Motor neuron (in vitro differentiated cells): ENCODE data around the gene BLOC1S1. TPM values are rescaled to one million over a fixed set of nuclear protein-coding genes. Genes with fewer than 3 reads are reported as not detected.

Source experiments
- ATAC-seq, 8 experiments: fragments of 200-7000 bp; cut with Tn5 transposase; replicated peaks in 6 of 8; 2 replicates each; pipeline ENCODE4 v1.8.0; 2021; ENCODE audit warnings: mild to moderate bottlenecking in 8 of 8, moderate library complexity in 8 of 8
- H3K27ac ChIP-seq, 2 donors: fragments of 250-450 bp; sonication (Bioruptor Pico); 2 replicates each; pipeline ENCODE4 v1.9.0; 2021; ENCODE audit warnings: antibody characterized with exemption in 2 of 2, mild to moderate bottlenecking in 2 of 2, moderate library complexity in 1 of 2
- H3K4me1 ChIP-seq, 2 donors: fragments of 250-450 bp; sonication (Bioruptor Pico); replicated peaks in 1 of 2; 2 replicates each; pipeline ENCODE4 v1.6.1; 2021; ENCODE audit warnings: antibody characterized with exemption in 2 of 2, mild to moderate bottlenecking in 2 of 2, moderate library complexity in 1 of 2
- H3K4me3 ChIP-seq, 5 donors: fragments of 250-450 bp; sonication (Bioruptor Pico); 2 replicates each; pipeline ENCODE4 v1.9.0; 2021; ENCODE audit warnings: antibody characterized with exemption in 5 of 5, mild to moderate bottlenecking in 5 of 5, moderate library complexity in 4 of 5
- WGBS, 10 experiments: fragments of 450-650 bp; shearing (Covaris generic); methylation state at CpG; one replicate each; pipeline ENCODE4 v1.0.0; 2022; 5-methylcytosine and 5-hydroxymethylcytosine counted together
- in situ Hi-C, 9 experiments: fragments of 400-800 bp; cut with MboI; loops; one replicate each; pipeline ENCODE4 v1.15.0; 2021; ENCODE audit warnings: low sequenced_read_pairs in 9 of 9, low pct_unique_long_range_greater_than_20kb in 2 of 9; ENCODE audit not compliant: unreplicated experiment in 9 of 9
- total RNA-seq, 8 experiments: library from RNA; unstranded; fragments of 300-600 nt; gene quantifications; 2 replicates each; pipeline versions ENCODE4 v1.2.3 to v1.2.4, GENCODE V29; 2022

BLOC1S1 gene
- total RNA-seq, 8 experiments from 2014 or later: 65.7 to 166 (median 109) TPM

DNA sequence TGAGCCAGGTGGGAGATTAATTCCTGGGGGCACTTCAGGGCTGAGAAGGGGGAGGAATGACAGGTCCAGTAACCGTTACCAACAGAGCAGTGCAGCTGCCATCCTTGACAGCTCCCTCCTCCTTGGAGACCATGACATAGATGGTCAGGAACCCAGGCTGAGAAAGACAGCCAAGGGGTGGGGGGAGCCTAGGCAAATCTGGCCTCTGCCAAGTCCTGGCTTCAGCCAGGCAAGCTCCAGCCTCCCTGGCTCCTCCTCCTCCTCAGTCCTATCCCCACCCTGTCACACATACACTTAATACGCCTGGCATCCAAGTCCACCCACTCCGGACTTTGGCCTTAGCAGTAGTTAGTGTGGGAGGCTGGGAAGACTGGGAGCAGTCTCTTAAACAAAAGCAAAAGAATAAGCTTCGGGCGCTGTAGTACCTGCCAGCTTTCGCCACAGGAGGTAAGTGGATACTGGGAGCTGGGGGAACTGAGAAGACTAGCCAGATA lies 4.3 kb downstream of the BLOC1S1 start, which contains the start of gene RDH5:
Gene RDH5 (plus strand): TSS at position 323 of the 494 bp plus-strand sequence. CDS start 792 bp downstream, outside the sequence.
- in situ Hi-C loops: no loop called here
- Histone ChIP-seq H3K4me3 (no peak within 1 kb of the TSS), H3K27ac (no peak within 1 kb of the TSS), H3K4me1 (peaks cover 0 to 9% of the 10 kb centered on the region in 2 donors)
- 67 to 100% (median 94%) methylated on average over 1 to 4 of the region's 6 CpGs; no CpG with 5 or more reads in 6 of the 10 experiments for WGBS, 10 experiments
- ATAC-seq: peak in 2 of 8 experiments; percentile 7 to 30

DNA sequence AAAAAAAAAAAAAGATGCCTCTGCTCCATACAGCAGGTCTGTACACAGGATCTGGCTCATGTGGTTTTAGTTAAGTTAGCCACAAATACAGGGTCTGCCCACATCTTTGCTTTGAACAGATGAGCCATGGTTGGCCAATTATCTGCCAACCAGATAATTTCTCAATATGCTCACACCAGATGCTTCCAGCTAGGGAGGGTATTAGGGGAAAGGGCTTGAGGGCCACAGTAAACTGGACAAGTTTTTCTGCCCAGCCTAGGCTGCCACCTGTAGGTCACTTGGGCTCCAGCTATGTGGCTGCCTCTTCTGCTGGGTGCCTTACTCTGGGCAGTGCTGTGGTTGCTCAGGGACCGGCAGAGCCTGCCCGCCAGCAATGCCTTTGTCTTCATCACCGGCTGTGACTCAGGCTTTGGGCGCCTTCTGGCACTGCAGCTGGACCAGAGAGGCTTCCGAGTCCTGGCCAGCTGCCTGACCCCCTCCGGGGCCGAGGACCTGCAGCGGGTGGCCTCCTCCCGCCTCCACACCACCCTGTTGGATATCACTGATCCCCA lies 5.1 kb downstream of the BLOC1S1 start:
- peaks cover 0 to 9% of the 10 kb centered on the region in 2 donors for H3K4me1 ChIP-seq
- no peak overlapping the region for H3K4me3 ChIP-seq
- 0 to 68% methylated on average over 3 to 4 of the region's 9 CpGs; no CpG with 5 or more reads in 8 of the 10 experiments for WGBS, 10 experiments
- ATAC-seq: peak; percentile 29 to 62 (median 41)
- H3K27ac ChIP-seq: no peak overlapping the region
- in situ Hi-C loops: no loop called here

DNA sequence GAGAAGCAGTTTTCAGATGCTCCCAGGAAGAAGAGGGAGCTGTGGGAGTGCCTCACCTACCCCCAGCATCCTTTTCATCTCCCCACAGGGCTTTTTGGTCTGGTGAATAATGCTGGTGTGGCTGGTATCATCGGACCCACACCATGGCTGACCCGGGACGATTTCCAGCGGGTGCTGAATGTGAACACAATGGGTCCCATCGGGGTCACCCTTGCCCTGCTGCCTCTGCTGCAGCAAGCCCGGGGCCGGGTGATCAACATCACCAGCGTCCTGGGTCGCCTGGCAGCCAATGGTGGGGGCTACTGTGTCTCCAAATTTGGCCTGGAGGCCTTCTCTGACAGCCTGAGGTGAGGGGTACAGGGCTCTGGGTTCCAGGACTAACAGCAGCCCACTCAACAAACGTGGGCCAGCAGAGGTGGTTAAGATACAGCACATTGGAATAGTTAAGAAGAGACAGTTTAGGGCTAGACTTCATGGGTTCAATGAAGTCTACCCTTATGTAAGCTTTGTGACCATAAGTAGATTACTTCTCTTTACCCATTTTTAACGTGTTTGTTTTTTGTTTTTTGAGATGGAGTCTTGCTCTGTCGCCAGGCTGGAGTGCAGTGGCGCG lies 5.9 kb downstream of the BLOC1S1 start:
- Histone ChIP-seq H3K4me1 (peaks cover 0 to 6% of the 10 kb centered on the region in 2 donors), H3K27ac (no peak overlapping the region), H3K4me3 (no peak overlapping the region)
- in situ Hi-C loops: no loop called here
- ATAC-seq: peak in 4 of 8 experiments; percentile 0 to 1 (median 0)
- 50 to 86% (median 78%) methylated on average over 1 to 7 of the region's 14 CpGs; no CpG with 5 or more reads in 5 of the 10 experiments for whole genome bisulfite sequencing, 10 experiments

DNA sequence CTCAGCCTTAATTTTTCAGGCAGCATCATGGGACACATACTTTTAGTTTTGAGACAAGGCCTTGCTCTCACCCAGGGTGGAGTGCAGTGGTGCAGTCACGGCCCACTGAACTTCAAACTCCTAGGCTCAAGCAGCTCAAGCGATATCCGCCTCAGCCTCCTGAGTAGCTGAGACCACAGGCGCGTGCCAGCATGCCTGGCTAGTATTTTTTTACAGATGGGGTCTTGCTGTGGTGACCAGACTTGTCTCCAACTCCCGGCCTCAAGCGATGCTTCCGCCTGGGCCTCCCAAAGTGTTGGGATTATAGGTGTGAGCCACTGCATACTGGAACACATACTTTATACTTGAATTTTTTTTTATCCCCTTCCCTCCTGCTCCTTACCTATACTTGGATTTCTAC lies 7.1 kb downstream of the BLOC1S1 start:
- H3K27ac ChIP-seq: no peak overlapping the region
- ATAC-seq: no peak
- 98 to 100% (median 100%) methylated on average over 1 to 6 of the region's 8 CpGs; no CpG with 5 or more reads in 4 of the 10 experiments for WGBS, 10 experiments

DNA sequence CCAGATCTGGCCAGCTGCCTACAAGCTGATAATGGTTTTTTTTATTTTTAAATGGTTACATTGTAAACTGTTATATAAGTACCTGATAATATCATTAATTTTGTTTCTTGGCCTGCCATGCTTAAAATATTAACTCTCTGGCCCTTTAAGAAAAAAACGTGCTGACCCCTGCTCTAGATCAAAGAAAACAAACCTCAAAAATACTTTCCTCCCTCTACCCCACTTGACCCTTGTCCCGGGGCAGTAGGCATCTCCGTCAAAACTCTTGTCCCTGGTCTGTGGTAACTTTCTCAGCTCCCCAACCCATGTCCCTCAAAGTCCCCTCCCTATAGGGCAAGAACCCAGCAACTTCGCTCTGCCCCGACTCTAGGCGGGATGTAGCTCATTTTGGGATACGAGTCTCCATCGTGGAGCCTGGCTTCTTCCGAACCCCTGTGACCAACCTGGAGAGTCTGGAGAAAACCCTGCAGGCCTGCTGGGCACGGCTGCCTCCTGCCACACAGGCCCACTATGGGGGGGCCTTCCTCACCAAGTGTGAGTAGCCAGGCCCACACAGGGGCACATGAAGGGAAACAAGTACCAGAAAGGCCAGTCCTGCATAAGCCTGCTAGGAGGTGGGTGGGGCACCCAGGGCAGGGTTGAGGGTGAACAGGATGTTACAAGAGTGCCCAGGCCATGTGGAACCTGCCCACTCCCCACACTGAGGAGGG lies 7.8 kb downstream of the BLOC1S1 start:
- peaks cover 6% of the 10 kb centered on the region in 2 donors for H3K4me1 ChIP-seq
- H3K4me3 ChIP-seq: no peak overlapping the region
- in situ Hi-C loops: no loop called here
- H3K27ac ChIP-seq: no peak overlapping the region
- ATAC-seq: no peak
- 0 to 89% (median 70%) methylated on average over 1 to 7 of the region's 10 CpGs; no CpG with 5 or more reads in 3 of the 10 experiments for WGBS, 10 experiments

More for the DNA sequence above, 7.1 kb downstream of the BLOC1S1 start:
- in situ Hi-C loops: no loop called here
- H3K4me1 ChIP-seq: peaks cover 6% of the 10 kb centered on the region in 2 donors
- no peak overlapping the region for H3K4me3 ChIP-seq

DNA sequence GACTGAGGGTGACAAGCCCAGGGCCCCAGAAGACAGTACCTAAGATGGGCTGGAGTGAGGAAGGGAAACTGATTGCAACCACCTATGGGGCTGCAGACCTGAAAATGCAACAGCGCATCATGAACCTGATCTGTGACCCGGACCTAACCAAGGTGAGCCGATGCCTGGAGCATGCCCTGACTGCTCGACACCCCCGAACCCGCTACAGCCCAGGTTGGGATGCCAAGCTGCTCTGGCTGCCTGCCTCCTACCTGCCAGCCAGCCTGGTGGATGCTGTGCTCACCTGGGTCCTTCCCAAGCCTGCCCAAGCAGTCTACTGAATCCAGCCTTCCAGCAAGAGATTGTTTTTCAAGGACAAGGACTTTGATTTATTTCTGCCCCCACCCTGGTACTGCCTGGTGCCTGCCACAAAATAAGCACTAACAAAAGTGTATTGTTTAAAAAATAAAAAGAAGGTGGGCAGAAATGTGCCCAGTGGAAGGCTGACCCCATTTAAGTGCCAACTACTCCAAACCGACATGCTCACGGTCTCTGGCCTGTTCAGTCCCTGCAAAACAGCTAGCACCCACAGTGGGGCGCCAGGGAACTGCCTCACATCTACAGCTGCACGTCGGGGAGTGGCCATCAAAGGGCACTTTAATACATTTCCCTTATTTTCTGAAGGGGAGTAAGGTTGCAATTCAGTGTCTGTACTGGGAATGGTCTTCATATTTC lies 8.5 kb downstream of the BLOC1S1 start:
- in situ Hi-C loops: no loop called here
- H3K27ac ChIP-seq: no peak overlapping the region
- WGBS, 10 experiments: 15 to 97% (median 29%) methylated on average over 1 to 9 of the region's 11 CpGs; no CpG with 5 or more reads in 4 of the 10 experiments
- no peak overlapping the region for H3K4me3 ChIP-seq
- no peak for ATAC-seq
- H3K4me1 ChIP-seq: peaks cover 6% of the 10 kb centered on the region in 2 donors

DNA sequence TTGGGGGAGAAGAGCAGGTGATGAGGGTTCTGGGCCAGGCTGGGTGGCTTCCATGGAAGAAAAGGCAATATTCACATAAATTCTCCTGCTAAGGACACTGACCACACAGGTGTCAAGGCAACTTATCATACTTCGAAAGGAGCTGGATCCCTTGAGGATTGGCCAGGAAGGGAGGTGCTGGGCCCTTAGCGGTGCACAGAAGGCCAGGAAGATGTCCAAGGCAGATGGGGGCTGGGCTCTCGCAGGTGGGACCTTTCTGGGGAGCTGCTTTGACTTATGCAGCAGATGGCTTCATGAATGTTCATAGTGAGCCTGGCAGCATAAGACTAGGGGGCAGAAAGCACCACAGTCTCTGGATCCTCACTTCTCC lies 9.1 kb downstream of the BLOC1S1 start:
- Histone ChIP-seq H3K27ac (no peak overlapping the region), H3K4me1 (peaks cover 6% of the 10 kb centered on the region in 2 donors), H3K4me3 (no peak overlapping the region)
- 20 to 100% (median 50%) methylated on average over 1 to 3 of the region's 3 CpGs; no CpG with 5 or more reads in 5 of the 10 experiments for WGBS, 10 experiments
- ATAC-seq: no peak
- in situ Hi-C loops: loop anchor here in 4 of 9 experiments (25.0 kb wide), 2 partner anchors 212 to 312 kb away; partner anchors contain the start of genes DGKA (in 3 of the 4), PYM1 (in 3 of the 4) and RPS26 (in 2 of the 4)

DNA sequence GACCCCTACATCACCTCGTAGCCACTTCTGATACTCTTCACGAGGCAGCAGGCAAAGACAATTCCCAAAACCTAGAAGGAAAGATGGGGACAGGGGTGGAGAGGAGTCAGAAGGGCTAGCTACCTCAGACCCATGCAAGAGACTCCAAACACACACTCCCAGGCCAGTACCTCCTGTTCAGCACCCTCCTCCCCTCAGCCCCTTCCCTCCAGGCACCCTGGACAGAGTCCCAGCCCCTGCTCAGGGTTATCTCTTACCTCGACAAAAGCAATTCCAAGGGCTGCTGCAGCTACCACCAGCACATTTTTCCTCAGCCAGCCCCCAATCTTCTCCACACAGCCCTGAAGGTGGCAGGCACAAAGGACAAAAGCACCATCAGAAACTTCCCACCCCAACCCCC lies 9.7 kb downstream of the BLOC1S1 start:
- Histone ChIP-seq H3K4me1 (peaks cover 6 to 8% of the 10 kb centered on the region in 2 donors), H3K4me3 (no peak overlapping the region), H3K27ac (no peak overlapping the region)
- 17 to 100% (median 60%) methylated on average over 1 to 2 of the region's 3 CpGs; no CpG with 5 or more reads in 2 of the 10 experiments for WGBS, 10 experiments
- ATAC-seq: no peak
- in situ Hi-C loops: loop anchor here in 4 of 9 experiments (25.0 kb wide), 2 partner anchors 212 to 312 kb away; partner anchors contain the start of genes DGKA (in 3 of the 4), PYM1 (in 3 of the 4) and RPS26 (in 2 of the 4)

DNA sequence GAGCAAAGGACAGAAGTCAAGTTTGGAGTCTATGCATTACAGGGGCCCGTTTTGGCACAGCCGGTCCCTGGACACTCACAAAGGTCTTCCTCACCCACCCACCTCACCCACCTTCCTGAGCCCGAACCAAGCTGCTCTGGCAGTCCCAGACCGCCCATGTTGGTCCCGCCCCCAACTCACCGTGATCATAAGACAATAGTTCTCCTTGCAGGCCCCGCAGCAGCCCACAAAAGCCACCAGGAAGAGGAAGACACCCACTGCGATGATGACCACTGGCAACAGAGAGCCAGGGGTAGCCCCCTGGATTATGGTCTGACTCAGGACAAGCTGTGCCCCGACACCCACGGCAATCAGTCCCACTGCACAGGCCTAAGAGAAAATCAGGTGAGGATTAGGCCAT lies 11.1 kb downstream of the BLOC1S1 start:
- peak overlapping the region; percentile 53 to 98 (median 67) for H3K4me3 ChIP-seq
- H3K27ac ChIP-seq: no peak overlapping the region
- H3K4me1 ChIP-seq: peaks cover 10 to 18% of the 10 kb centered on the region in 2 donors
- WGBS, 10 experiments: 0 to 78% (median 36%) methylated on average over 2 to 5 of the region's 10 CpGs; no CpG with 5 or more reads in 6 of the 10 experiments
- in situ Hi-C loops: loop anchor here in 4 of 9 experiments (25.0 kb wide), 2 partner anchors 210 to 310 kb away; partner anchors contain the start of genes DGKA (in 3 of the 4), PYM1 (in 3 of the 4) and RPS26 (in 2 of the 4)
- no peak for ATAC-seq

DNA sequence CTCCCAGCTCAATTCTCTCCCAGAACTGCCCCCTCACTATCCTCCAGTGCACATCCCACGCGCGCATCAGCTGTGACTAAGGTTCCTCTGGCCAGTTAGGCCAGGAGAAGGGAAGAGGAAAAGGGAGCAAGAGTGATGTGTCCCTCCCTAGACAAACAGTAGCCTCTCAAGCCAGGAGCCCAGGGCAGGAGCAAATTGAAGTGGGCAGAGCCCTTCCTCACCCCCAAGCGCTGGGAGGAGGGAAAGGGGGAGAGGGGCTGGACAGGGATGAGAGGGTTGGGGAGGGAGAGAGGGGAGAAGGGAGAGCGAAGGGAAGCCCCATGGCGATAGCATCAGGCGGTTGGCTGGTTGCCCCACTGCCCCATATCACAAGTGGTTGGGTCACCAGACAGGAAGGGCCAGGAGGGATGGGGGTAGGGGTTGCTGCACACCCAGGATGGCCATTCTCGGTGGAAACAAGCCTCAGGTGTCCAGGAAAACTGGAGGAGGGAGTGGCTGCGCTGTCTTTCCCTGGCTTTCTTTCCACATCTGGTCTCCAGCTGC lies 11.9 kb downstream of the BLOC1S1 start:
- in situ Hi-C loops: loop anchor here in 4 of 9 experiments (25.0 kb wide), 2 partner anchors 210 to 310 kb away; partner anchors contain the start of genes DGKA (in 3 of the 4), PYM1 (in 3 of the 4) and RPS26 (in 2 of the 4)
- H3K4me3 ChIP-seq: peak overlapping the region; percentile 53 to 98 (median 67)
- peaks cover 10 to 18% of the 10 kb centered on the region in 2 donors for H3K4me1 ChIP-seq
- H3K27ac ChIP-seq: peak overlapping the region; percentile 95 to 96
- peak in 3 of 8 experiments; percentile 0 to 20 (median 1) for ATAC-seq
- 13% methylated on average over 6 of the region's 9 CpGs; no CpG with 5 or more reads in 9 of the 10 experiments for WGBS, 10 experiments

DNA sequence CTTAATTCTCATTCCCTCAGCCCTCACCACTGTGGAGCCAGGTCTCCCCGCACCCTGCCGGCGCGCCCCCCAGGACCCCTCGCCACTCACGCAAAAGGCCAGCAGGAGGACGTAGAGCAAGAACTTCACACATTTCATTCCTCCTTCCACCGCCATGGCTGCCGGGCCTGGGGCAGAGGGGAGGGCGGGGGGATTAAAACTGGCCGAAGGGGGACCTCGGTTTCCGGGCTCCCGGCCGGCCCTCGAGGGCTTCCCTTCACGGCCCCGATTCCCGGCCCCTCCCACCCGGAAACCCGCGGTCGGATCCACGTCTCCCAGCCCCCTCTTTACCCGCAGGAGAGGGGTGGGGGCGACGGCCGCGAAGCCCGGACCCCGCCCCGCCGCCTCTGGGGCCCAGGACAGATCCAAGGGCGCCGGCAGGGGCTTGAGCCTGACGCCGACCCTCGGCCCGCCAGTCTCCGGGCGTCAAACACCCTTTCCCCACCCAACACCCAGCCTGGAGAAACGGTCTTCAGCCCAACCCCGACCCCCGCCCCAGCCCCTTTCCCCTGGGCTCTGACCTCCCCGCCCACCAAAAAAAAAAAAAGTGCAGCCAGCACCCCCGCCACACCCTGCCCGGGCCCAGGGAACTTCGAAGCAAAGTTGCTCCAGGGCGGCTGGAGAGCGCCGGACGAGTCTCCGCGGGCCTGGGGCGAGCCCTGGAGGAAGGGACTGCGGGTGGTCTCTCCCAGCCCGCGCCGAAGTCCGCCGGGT lies 12.5 kb downstream of the BLOC1S1 start:
- 0 to 20% methylated on average over 1 to 4 of the region's 61 CpGs; no CpG with 5 or more reads in 8 of the 10 experiments for WGBS, 10 experiments
- Histone ChIP-seq H3K4me3 (peak overlapping the region; percentile 53 to 98 (median 67)), H3K4me1 (peaks cover 10 to 18% of the 10 kb centered on the region in 2 donors), H3K27ac (peak overlapping the region; percentile 95 to 96)
- ATAC-seq: peak; percentile 6 to 48 (median 35)
- in situ Hi-C loops: loop anchor here in 4 of 9 experiments (25.0 kb wide), 2 partner anchors 209 to 309 kb away; partner anchors contain the start of genes DGKA (in 3 of the 4), PYM1 (in 3 of the 4) and RPS26 (in 2 of the 4)
